Natural killer cell (primary cell): ENCODE results near the gene IL17C. TPM values are rescaled to one million over a fixed set of nuclear protein-coding genes. Genes with fewer than 3 reads are reported as not detected.

Source experiments
- ATAC-seq, 3 donors: fragments of 150-1000 bp in 2 of 3; fragments of 200-7000 bp in 1 of 3; cut with Tn5 transposase; 1 replicate in 1 of 3; 2 replicates in 2 of 3; pipeline ENCODE4 v1.10.0; 2021; ENCODE audit warnings: mild to moderate bottlenecking in 2 of 3, moderate library complexity in 2 of 3
- DNase-seq, 2 donors: peaks; one replicate each; pipeline versions ENCODE4 v3.0.0 to v3.0.0-alpha.2; 2013 to 2021; ENCODE audit warnings: mixed read lengths in 1 of 2
- H3K27ac ChIP-seq: one replicate; pipeline ENCODE4 v1.5.1; 2013; ENCODE audit warnings: mild to moderate bottlenecking, low read length
- H3K27me3 ChIP-seq: one replicate; pipeline ENCODE4 v1.6.1; 2013; ENCODE audit warnings: low read length; ENCODE audit not compliant: control insufficient read depth, insufficient read depth
- H3K36me3 ChIP-seq: one replicate; pipeline ENCODE4 v1.6.1; 2013; ENCODE audit warnings: low read length; ENCODE audit not compliant: control insufficient read depth, insufficient read depth
- H3K4me1 ChIP-seq: one replicate; pipeline ENCODE4 v1.6.1; 2013; ENCODE audit warnings: low read length; ENCODE audit not compliant: control insufficient read depth, insufficient read depth
- H3K4me3 ChIP-seq: one replicate; pipeline ENCODE4 v1.5.1; 2013; ENCODE audit warnings: low read length
- H3K9me3 ChIP-seq: one replicate; pipeline ENCODE4 v1.6.1; 2013; ENCODE audit warnings: low read length; ENCODE audit not compliant: control insufficient read depth, insufficient read depth
- H3K27ac Mint-ChIP-seq, 2 donors: one replicate each; pipeline ENCODE4 v1.8.0; 2022; ENCODE audit warnings: mild to moderate bottlenecking in 2 of 2, mixed read lengths in 2 of 2, moderate library complexity in 1 of 2
- H3K27me3 Mint-ChIP-seq, 2 donors: one replicate each; pipeline ENCODE4 v1.8.0; 2022; ENCODE audit warnings: low read depth in 2 of 2, mixed read lengths in 2 of 2
- H3K36me3 Mint-ChIP-seq: one replicate; pipeline ENCODE4 v1.8.0; 2022; ENCODE audit warnings: mixed read lengths
- H3K4me1 Mint-ChIP-seq, 2 donors: one replicate each; pipeline ENCODE4 v1.8.0; 2022; ENCODE audit warnings: mixed read lengths in 2 of 2
- H3K4me3 Mint-ChIP-seq: one replicate; pipeline ENCODE4 v1.8.0; 2022; ENCODE audit warnings: mild to moderate bottlenecking, moderate library complexity, mixed read lengths
- H3K9me3 Mint-ChIP-seq, 2 donors: one replicate each; pipeline ENCODE4 v1.8.0; 2022; ENCODE audit warnings: mixed read lengths in 2 of 2
- WGBS: methylation state at CpG from one replicate; pipeline ENCODE4 v1.1.7; 2013; ENCODE audit warnings: missing lambda C conversion rate; ENCODE audit not compliant: insufficient coverage; 5-methylcytosine and 5-hydroxymethylcytosine counted together
- intact Hi-C: fragments of 100-400 bp; cut with micrococcal nuclease; formaldehyde crosslinking; loops from one replicate; pipeline ENCODE4 v1.14.2; 2022
- total RNA-seq, 4 donors: library from RNA; stranded (reverse); fragments of 120-200 nt in 1 of 4; gene quantifications; one replicate each; pipeline versions ENCODE4 v1.2.3 to v1.2.4, GENCODE V29; 2013 to 2022
- TF ChIP-seq, protein P1 (sequence below): fragments of 200-600 bp; IDR thresholded peaks from one replicate; pipeline ENCODE4 v1.8.0; 2022; ENCODE audit warnings: antibody characterized with exemption

Gene IL17C
- total RNA-seq, 3 donors from 2014 or later (not counting 1 experiment from before 2014, with no cell fraction given) = 0.61 to 3.0 (median 1.2) TPM

- Histone ChIP-seq H3K27ac (no peak overlapping the region), H3K4me1 (peaks cover 20% of the 10 kb centered on the region), H3K4me3 (no peak overlapping the region), H3K27me3 (no peaks in the 10 kb centered on the region), H3K36me3 (peaks cover 15% of the 10 kb centered on the region), H3K9me3 (no peaks in the 10 kb centered on the region)
- DNase-seq = no peak
- Mint-ChIP-seq H3K27ac (peak overlapping the region; percentile 94 to 99), H3K27me3 (no peaks in the 10 kb centered on the region), H3K4me1 (peaks cover 12 to 28% of the 10 kb centered on the region in 2 donors), H3K36me3 (no peaks in the 10 kb centered on the region), H3K9me3 (no peaks in the 10 kb centered on the region), H3K4me3 (peak overlapping the region; percentile 92)
- WGBS = 78% methylated on average over 9 of the region's 10 CpGs
- TF ChIP-seq, protein P1, sequence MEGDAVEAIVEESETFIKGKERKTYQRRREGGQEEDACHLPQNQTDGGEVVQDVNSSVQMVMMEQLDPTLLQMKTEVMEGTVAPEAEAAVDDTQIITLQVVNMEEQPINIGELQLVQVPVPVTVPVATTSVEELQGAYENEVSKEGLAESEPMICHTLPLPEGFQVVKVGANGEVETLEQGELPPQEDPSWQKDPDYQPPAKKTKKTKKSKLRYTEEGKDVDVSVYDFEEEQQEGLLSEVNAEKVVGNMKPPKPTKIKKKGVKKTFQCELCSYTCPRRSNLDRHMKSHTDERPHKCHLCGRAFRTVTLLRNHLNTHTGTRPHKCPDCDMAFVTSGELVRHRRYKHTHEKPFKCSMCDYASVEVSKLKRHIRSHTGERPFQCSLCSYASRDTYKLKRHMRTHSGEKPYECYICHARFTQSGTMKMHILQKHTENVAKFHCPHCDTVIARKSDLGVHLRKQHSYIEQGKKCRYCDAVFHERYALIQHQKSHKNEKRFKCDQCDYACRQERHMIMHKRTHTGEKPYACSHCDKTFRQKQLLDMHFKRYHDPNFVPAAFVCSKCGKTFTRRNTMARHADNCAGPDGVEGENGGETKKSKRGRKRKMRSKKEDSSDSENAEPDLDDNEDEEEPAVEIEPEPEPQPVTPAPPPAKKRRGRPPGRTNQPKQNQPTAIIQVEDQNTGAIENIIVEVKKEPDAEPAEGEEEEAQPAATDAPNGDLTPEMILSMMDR = no peak
- intact Hi-C loops = no loop called here
- ATAC-seq = no peak
These were observed 23.1 kb downstream of the IL17C start for GRCh38 chr16:88661468-88661867.

GRCh38 chr16:88662222-88662842 lies 24.0 kb downstream of the IL17C start:
- Mint-ChIP-seq H3K9me3 (no peaks in the 10 kb centered on the region), H3K4me1 (peaks cover 12 to 28% of the 10 kb centered on the region in 2 donors), H3K4me3 (peak overlapping the region; percentile 92), H3K36me3 (no peaks in the 10 kb centered on the region), H3K27ac (peak overlapping the region; percentile 94 to 99), H3K27me3 (no peaks in the 10 kb centered on the region)
- Histone ChIP-seq H3K4me3 (peak overlapping the region; percentile 95), H3K36me3 (peaks cover 7% of the 10 kb centered on the region), H3K27ac (peak overlapping the region; percentile 84), H3K4me1 (peaks cover 20% of the 10 kb centered on the region), H3K27me3 (no peaks in the 10 kb centered on the region), H3K9me3 (no peaks in the 10 kb centered on the region)
- TF ChIP-seq, protein P1 = no peak
- WGBS = 3% methylated on average over 49 of the region's 49 CpGs
- intact Hi-C loops = loop anchor here (2.0 kb wide), 1 partner anchor 40 kb away; no protein-coding TSS in a partner anchor
- ATAC-seq = no peak
- peak in 1 of 2 donors; percentile 46 for DNase-seq

DNA sequence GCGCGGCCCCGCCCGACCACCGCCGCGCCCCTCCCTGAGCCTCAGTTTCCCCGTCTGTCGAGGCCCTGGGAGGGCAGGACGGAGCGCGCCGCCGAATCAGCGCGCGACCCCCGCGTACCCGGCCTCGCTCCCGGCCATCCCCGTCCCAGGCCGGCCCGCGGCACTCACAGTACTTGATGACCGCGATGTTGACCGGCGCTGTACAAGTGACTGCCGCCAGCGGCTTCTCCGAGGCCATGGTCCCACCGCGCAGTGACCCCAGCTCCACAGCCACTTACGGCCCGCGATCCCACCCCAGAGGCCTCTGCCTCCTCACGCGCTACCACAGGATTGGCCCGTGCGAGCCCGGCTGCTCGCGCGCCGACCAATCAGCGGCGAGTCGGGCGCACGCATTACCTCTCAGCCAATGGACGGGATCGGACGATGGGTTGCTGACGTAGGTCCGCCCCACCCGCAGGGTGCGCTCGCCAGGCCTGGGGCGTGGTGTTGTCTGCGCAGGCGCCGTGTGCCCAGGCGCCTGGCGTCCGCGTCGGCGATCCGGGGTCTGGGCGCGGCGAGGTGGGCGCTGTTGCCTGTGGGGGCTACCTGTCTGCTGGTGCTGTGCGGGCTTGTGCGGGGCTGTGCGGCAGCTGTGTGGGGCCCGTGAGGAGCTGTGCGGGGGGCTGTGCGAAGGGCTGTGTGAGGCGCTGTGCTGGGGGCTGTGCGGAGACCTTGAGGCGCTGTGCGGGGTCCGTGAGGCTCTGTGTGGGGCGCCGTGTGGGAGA lies 24.7 kb downstream of the IL17C start, which contains the start of gene MVD:
Gene MVD (minus strand): TSS at position 249 of the 764 bp plus-strand sequence. CDS start 11 bp downstream, at position 238.
- H3K36me3 Mint-ChIP-seq = no peaks in the 10 kb centered on the region
- peak within 1 kb of the TSS; percentile 95 for H3K4me3 ChIP-seq
- H3K27me3 Mint-ChIP-seq = no peaks in the 10 kb centered on the region
- TF ChIP-seq, protein P1 = no peak
- peaks cover 12 to 28% of the 10 kb centered on the region in 2 donors for H3K4me1 Mint-ChIP-seq
- peaks cover 5% of the 10 kb centered on the region for H3K36me3 ChIP-seq
- ATAC-seq (peak; percentile 95 to 99 (median 95)), DNase-seq (peak; percentile 95 to 99)
- peaks cover 20% of the 10 kb centered on the region for H3K4me1 ChIP-seq
- peak within 1 kb of the TSS; percentile 87 for H3K27ac ChIP-seq
- peak within 1 kb of the TSS; percentile 97 for H3K4me3 Mint-ChIP-seq
- WGBS = under 1% methylated on average over 88 of the region's 88 CpGs
- peak within 1 kb of the TSS; percentile 94 to 99 for H3K27ac Mint-ChIP-seq
- intact Hi-C loops = loop anchor here (1.0 to 2.0 kb wide), 2 partner anchors 9 to 40 kb away; no protein-coding TSS in a partner anchor
- no peaks in the 10 kb centered on the region for H3K9me3 ChIP-seq
- no peaks in the 10 kb centered on the region for H3K27me3 ChIP-seq
- H3K9me3 Mint-ChIP-seq = no peaks in the 10 kb centered on the region
